MM.1S (cell line): ENCODE results near the gene RNF43.

Experiments
- DNase-seq: peaks from one replicate; pipeline ENCODE4 v3.0.0-alpha.2; 2015
- H2AFZ ChIP-seq: fragments of 300-600 bp; sonication (generic); 2 replicates; pipeline ENCODE4 v1.6.0; 2016; ENCODE audit warnings: antibody characterized with exemption, low read length
- H3F3A ChIP-seq: fragments of 300-600 bp; sonication (generic); 2 replicates; pipeline ENCODE4 v1.6.1; 2016; ENCODE audit warnings: mild to moderate bottlenecking, antibody characterized with exemption, low read length, moderate library complexity, mixed read lengths; ENCODE audit not compliant: insufficient read depth
- H3K27ac ChIP-seq: fragments of 300-600 bp; sonication (generic); 2 replicates; pipeline ENCODE4 v1.5.1; 2016; ENCODE audit warnings: mild to moderate bottlenecking, low read length
- H3K27me3 ChIP-seq: fragments of 300-600 bp; sonication (generic); replicated peaks from 2 replicates; pipeline ENCODE4 v1.6.0; 2016; ENCODE audit warnings: low read length; ENCODE audit not compliant: insufficient read depth
- H3K36me3 ChIP-seq: fragments of 300-600 bp; sonication (generic); replicated peaks from 2 replicates; pipeline ENCODE4 v1.6.1; 2016; ENCODE audit warnings: mild to moderate bottlenecking, low read length, mixed read lengths; ENCODE audit not compliant: insufficient read depth
- H3K4me1 ChIP-seq: fragments of 300-600 bp; sonication (generic); 2 replicates; pipeline ENCODE4 v1.6.1; 2016; ENCODE audit warnings: low read length, mixed read lengths
- H3K4me2 ChIP-seq: fragments of 300-600 bp; sonication (generic); 2 replicates; pipeline ENCODE4 v1.6.0; 2016; ENCODE audit warnings: low read depth, low read length
- H3K4me3 ChIP-seq: fragments of 300-600 bp; sonication (generic); 2 replicates; pipeline ENCODE4 v1.5.1; 2016; ENCODE audit warnings: low read length, mixed read lengths
- H3K79me2 ChIP-seq: fragments of 300-600 bp; sonication (generic); 2 replicates; pipeline ENCODE4 v1.6.1; 2016; ENCODE audit warnings: mixed run types, low read length, mixed read lengths
- H3K9ac ChIP-seq: fragments of 300-600 bp; sonication (generic); 2 replicates; pipeline ENCODE4 v1.6.1; 2016; ENCODE audit warnings: low read length, mixed read lengths
- H3K9me2 ChIP-seq: fragments of 300-600 bp; sonication (generic); replicated peaks from 2 replicates; pipeline ENCODE4 v1.6.1; 2016; ENCODE audit warnings: mild to moderate bottlenecking, low read length, mixed read lengths; ENCODE audit not compliant: insufficient read depth
- H3K9me3 ChIP-seq: fragments of 300-600 bp; sonication (generic); replicated peaks from 2 replicates; pipeline ENCODE4 v1.6.1; 2016; ENCODE audit warnings: mild to moderate bottlenecking, low read length, mixed read lengths; ENCODE audit not compliant: insufficient read depth
- H4K20me1 ChIP-seq: fragments of 300-600 bp; sonication (generic); 2 replicates; pipeline ENCODE4 v1.6.1; 2016; ENCODE audit warnings: mild to moderate bottlenecking, low read length, moderate library complexity, mixed read lengths; ENCODE audit not compliant: insufficient read depth
- CTCF ChIP-seq: fragments of 300-600 bp; sonication (generic); IDR thresholded peaks from 2 replicates; pipeline ENCODE4 v1.5.1; 2016; ENCODE audit warnings: antibody characterized with exemption, low read length, mixed read lengths
- EZH2 ChIP-seq: fragments of 300-600 bp; sonication (generic); optimal IDR thresholded peaks from 2 replicates; pipeline ENCODE3; 2017; ENCODE audit warnings: low read depth, mild to moderate bottlenecking, antibody characterized with exemption, low read length, mixed read lengths
- EZH2phosphoT487 ChIP-seq: fragments of 300-600 bp; sonication (generic); IDR thresholded peaks from 2 replicates; pipeline ENCODE4 v1.6.1; 2018; ENCODE audit warnings: antibody characterized with exemption, low read length

Gene RNF43

GRCh38 chr17:58380207-58381123, 36.9 kb downstream of the RNF43 start:
- Histone ChIP-seq H3K4me3 (no peak overlapping the region), H3F3A (peaks cover 18% of the 10 kb centered on the region), H4K20me1 (no peaks in the 10 kb centered on the region), H3K27me3 (no peaks in the 10 kb centered on the region; the same call in 1 of the 2 replicates), H3K36me3 (no peaks in the 10 kb centered on the region), H2AFZ (no peak overlapping the region), H3K27ac (no peak overlapping the region), H3K9me2 (no peaks in the 10 kb centered on the region), H3K4me1 (peaks cover 32% of the 10 kb centered on the region), H3K79me2 (no peaks in the 10 kb centered on the region), H3K9ac (no peak overlapping the region), H3K9me3 (no peaks in the 10 kb centered on the region), H3K4me2 (no peak overlapping the region)
- DNase-seq: no peak
- TF ChIP-seq EZH2phosphoT487 (no peak), CTCF (no peak), EZH2 (no peak)

- H3K9me3 ChIP-seq: no peaks in the 10 kb centered on the region
- no peak for DNase-seq
- H3K4me3 ChIP-seq: no peak overlapping the region
- H3K36me3 ChIP-seq: no peaks in the 10 kb centered on the region
- H3K9ac ChIP-seq: no peak overlapping the region
- H3K27ac ChIP-seq: no peak overlapping the region
- no peak overlapping the region for H2AFZ ChIP-seq
- H3K4me2 ChIP-seq: no peak overlapping the region
- H3K79me2 ChIP-seq: no peaks in the 10 kb centered on the region
- H3K9me2 ChIP-seq: no peaks in the 10 kb centered on the region
- peaks cover 18% of the 10 kb centered on the region for H3F3A ChIP-seq
- peaks cover 31% of the 10 kb centered on the region for H3K4me1 ChIP-seq
- TF ChIP-seq EZH2 (no peak), EZH2phosphoT487 (no peak), CTCF (no peak)
- H3K27me3 ChIP-seq: no peaks in the 10 kb centered on the region; the same call in 1 of the 2 replicates
- H4K20me1 ChIP-seq: no peaks in the 10 kb centered on the region
Observed at GRCh38 chr17:58379511-58379824, 37.9 kb downstream of the RNF43 start.

- no peak overlapping the region for H3K4me3 ChIP-seq
- H3K9me2 ChIP-seq: no peaks in the 10 kb centered on the region
- no peak overlapping the region for H3K9ac ChIP-seq
- H3K4me2 ChIP-seq: no peak overlapping the region
- no peak for DNase-seq
- peaks cover 26% of the 10 kb centered on the region for H3K4me1 ChIP-seq
- H4K20me1 ChIP-seq: no peaks in the 10 kb centered on the region
- TF ChIP-seq EZH2phosphoT487 (no peak), EZH2 (no peak), CTCF (no peak)
- no peak overlapping the region for H3K27ac ChIP-seq
- H3K36me3 ChIP-seq: no peaks in the 10 kb centered on the region
- no peaks in the 10 kb centered on the region; the same call in 1 of the 2 replicates for H3K27me3 ChIP-seq
- no peaks in the 10 kb centered on the region for H3K9me3 ChIP-seq
- H3F3A ChIP-seq: peaks cover 18% of the 10 kb centered on the region
- H2AFZ ChIP-seq: no peak overlapping the region
- no peaks in the 10 kb centered on the region for H3K79me2 ChIP-seq
Observed at GRCh38 chr17:58378733-58379510, 38.4 kb downstream of the RNF43 start.
